OCI-LY3 (cell line): ENCODE data around the gene MAPKAPK3.

Experiments
- CTCF ChIP-seq: fragments of 200-600, 300-600 bp; sonication (generic); IDR thresholded peaks from 2 replicates; pipeline ENCODE4 v1.5.1; 2014; ENCODE audit warnings: antibody characterized with exemption, low read length, low read depth
- EZH2phosphoT487 ChIP-seq: fragments of 200-600 bp; shearing (Covaris generic); IDR thresholded peaks from 2 replicates; pipeline ENCODE4 v1.6.1; 2018; ENCODE audit warnings: antibody characterized with exemption, mixed run types, low read depth

- TF ChIP-seq CTCF, result no peak
- no peak for TF ChIP-seq EZH2phosphoT487
These were observed 11.0 kb upstream of the MAPKAPK3 start for GRCh38 chr3:50605901-50606326.
